PC-9 (cell line): ENCODE measurements around the gene CDH10.

Experiments
- EZH2 ChIP-seq: fragments of 200-600 bp; sonication (generic); IDR thresholded peaks from 2 replicates; pipeline ENCODE4 v1.8.0; 2017; ENCODE audit warnings: antibody characterized with exemption, low read depth
- TF ChIP-seq, protein P1 (sequence below): fragments of 200-600 bp; sonication (generic); conservative IDR thresholded peaks from 2 replicates; pipeline ENCODE4 v1.6.1; 2017; ENCODE audit warnings: mixed run types, antibody characterized with exemption, mild to moderate bottlenecking, moderate library complexity

DNA sequence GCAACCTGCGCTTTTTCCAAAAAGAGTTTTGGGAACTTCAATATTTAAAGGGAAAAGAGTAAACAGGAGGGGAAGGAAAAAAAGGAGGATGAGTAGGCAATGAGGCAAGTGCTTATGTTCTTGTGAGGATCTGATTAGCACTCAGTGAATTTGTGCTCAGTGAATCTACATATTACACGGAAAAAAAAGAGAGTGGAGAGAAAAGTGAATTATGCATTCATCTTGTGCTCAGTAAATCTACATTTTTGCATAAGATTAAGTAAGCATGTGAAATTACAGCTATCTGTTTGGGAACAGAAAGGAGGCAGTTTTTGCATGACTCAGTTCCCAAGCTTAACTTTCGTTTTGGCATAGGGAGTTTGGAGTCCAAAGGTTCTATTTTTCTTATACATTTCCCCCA, 170.1 kb downstream of the CDH10 start:
- TF ChIP-seq, protein P1, sequence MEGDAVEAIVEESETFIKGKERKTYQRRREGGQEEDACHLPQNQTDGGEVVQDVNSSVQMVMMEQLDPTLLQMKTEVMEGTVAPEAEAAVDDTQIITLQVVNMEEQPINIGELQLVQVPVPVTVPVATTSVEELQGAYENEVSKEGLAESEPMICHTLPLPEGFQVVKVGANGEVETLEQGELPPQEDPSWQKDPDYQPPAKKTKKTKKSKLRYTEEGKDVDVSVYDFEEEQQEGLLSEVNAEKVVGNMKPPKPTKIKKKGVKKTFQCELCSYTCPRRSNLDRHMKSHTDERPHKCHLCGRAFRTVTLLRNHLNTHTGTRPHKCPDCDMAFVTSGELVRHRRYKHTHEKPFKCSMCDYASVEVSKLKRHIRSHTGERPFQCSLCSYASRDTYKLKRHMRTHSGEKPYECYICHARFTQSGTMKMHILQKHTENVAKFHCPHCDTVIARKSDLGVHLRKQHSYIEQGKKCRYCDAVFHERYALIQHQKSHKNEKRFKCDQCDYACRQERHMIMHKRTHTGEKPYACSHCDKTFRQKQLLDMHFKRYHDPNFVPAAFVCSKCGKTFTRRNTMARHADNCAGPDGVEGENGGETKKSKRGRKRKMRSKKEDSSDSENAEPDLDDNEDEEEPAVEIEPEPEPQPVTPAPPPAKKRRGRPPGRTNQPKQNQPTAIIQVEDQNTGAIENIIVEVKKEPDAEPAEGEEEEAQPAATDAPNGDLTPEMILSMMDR: no peak
- TF ChIP-seq EZH2: no peak
